ENCODE results near the gene LMF2.

Gene LMF2

DNA sequence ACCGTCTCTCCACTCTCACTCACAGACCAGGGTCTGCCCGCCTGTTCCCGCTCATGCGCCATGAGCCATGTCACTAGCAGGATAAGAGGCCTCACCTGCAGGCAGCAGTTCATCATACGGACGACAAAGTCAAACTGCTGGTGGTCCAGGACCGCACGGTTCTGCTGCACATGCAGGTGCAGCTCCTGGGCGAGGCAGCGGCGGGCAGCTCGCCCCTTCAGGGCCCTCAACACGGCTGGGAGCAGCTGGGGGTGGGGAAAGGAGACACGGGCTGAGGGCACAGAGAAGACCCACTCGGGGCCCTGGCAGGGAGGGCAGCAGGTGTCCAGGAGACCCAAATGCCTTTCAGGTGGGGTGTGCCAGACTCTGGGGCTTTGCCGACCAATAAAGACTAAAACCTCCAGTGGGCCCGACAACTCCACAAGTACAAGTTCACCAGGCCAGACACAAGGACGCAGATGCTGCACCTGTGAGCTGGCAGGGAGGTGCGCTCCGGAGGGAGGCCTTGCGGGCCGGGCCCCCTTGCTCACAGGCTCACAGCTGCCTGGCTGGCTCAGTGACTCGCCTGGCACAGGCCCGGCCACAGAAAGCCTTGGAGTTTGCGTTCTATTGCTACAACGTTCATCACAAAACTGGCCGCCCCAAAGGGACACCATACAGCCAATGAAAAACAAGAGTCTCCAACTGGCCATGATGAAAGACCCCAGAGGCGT, 44.2 kb downstream of the LMF2 start:
- TF ChIP-seq CTCF (IDR thresholded peaks at IDR 0.05; ENCODE audit: low read depth, low read length), result no peak
- DNase-seq (ENCODE audit: low read depth in 2 of 2), result no peak
- no peak overlapping the region for H3K4me3 ChIP-seq (replicated peaks in 1 of 2; ENCODE audit: low read depth in 2 of 2, low read length in 2 of 2)

DNA sequence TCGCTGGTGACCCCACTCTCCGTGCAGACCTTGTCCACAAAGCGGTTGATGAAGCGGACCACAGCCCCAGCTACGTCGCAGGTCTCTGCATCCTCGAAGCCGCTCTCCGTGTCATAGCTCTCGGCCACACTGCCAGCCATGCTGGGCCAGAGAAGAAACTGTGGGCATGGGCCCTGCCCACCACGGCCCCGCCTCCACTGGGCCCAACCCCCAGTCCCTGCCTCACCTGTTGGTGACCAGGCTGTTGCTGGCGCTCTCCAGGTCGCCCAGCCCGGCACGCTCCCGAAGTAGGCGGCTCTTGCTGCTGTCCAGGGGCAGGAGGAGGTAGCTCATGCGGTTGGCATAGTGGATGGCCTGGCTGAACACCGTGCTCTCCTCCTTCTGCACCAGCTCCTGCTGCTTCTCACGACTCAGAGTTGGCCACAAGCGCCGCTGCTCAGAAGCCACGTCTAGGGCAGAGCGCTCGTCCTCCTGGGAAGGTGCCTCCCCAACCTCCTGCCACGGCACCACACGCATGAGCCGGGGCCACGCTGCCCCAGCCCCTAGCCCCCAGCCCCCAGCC, 45.4 kb downstream of the LMF2 start:
- DNase-seq (ENCODE audit: low read depth in 2 of 2), result no peak

GRCh38 chr22:50461536-50461935, 46.0 kb downstream of the LMF2 start:
- no peak for TF ChIP-seq CTCF (IDR thresholded peaks at IDR 0.05; ENCODE audit: low read depth, low read length)
- no peak overlapping the region for H3K4me3 ChIP-seq (replicated peaks in 1 of 2; ENCODE audit: low read depth in 2 of 2, low read length in 2 of 2)
- DNase-seq (ENCODE audit: low read depth in 2 of 2), result no peak

More for the DNA sequence above, 45.4 kb downstream of the LMF2 start:
- no peak overlapping the region for H3K4me3 ChIP-seq (replicated peaks in 1 of 2; ENCODE audit: low read depth in 2 of 2, low read length in 2 of 2)
- no peak for TF ChIP-seq CTCF (IDR thresholded peaks at IDR 0.05; ENCODE audit: low read depth, low read length)

GRCh38 chr22:50460938-50461337, 46.6 kb downstream of the LMF2 start:
- TF ChIP-seq CTCF (IDR thresholded peaks at IDR 0.05; ENCODE audit: low read depth, low read length), result no peak
- no peak overlapping the region for H3K4me3 ChIP-seq (replicated peaks in 1 of 2; ENCODE audit: low read depth in 2 of 2, low read length in 2 of 2)
- no peak for DNase-seq (ENCODE audit: low read depth in 2 of 2)

DNA sequence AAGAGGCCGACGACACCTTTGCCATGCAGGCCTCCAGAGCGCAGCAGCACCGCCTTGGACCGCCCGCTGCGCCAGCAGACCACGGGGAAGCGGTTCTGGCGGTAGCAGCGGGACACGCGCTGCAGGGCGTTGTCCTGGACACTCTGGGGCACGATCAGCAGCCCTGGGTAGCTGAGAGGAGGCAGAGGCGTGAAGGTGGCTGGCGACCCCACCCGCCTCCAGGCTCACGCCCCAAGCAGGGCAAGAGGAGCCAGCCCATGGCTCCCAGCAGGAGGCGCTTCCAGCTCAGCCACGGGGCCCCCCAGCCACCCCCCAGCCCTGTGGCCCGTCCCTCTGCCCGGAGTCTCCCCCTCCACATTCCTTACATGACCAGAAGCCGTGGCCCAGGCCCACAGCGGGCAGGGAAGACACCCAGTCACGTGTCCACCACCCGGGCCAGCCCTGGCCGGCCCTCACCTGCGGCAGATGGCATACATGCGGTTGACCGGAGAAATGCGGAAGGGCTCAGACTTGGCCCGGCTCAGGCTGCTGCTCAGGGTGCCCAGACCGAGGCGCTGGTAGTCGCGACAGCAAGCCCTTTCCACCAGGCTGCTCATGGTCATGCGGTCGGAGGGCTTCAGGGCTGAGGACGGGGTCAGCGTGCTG, 47.9 kb downstream of the LMF2 start:
- TF ChIP-seq CTCF (IDR thresholded peaks at IDR 0.05; ENCODE audit: low read depth, low read length), result no peak
- DNase-seq (ENCODE audit: low read depth in 2 of 2), result no peak

DNA sequence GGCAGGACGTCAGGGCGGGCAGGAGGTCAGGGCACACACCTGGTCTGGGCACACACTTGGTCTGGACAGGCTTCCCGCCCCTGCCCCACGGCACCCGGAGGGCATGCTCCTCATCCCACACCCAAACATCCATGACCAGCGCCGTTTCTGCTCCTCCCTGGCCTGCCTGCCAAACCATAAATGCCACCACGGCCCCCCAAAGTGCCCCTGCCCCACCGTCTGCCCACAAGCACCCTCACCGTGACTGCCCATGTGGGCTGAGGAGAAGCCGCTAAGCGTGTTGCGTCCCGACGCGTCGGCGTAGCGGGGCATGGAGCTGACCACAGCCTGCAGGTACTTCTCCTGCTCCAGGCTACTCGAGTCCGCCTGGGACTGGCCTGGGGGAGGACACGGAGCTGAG, 48.5 kb downstream of the LMF2 start:
- no peak for TF ChIP-seq CTCF (IDR thresholded peaks at IDR 0.05; ENCODE audit: low read depth, low read length)
- DNase-seq (ENCODE audit: low read depth in 2 of 2), result no peak
- no peak overlapping the region for H3K4me3 ChIP-seq (replicated peaks in 1 of 2; ENCODE audit: low read depth in 2 of 2, low read length in 2 of 2)

More for the DNA sequence above, 47.9 kb downstream of the LMF2 start:
- no peak overlapping the region for H3K4me3 ChIP-seq (replicated peaks in 1 of 2; ENCODE audit: low read depth in 2 of 2, low read length in 2 of 2)

Data from cardiac fibroblast (primary cell).